Hepatocyte (in vitro differentiated cells): Measurements from ENCODE around the gene C4orf17.

Experiments
- EZH2 ChIP-seq: fragments of 200-600 bp; sonication (generic); IDR thresholded peaks from 2 replicates; pipeline ENCODE4 v1.6.1; 2016; ENCODE audit warnings: antibody characterized with exemption, mild to moderate bottlenecking, borderline replicate concordance
- TF ChIP-seq, protein P1 (sequence below): fragments of 200-600 bp; sonication (generic); IDR thresholded peaks from 2 replicates; pipeline ENCODE4 v1.5.1; 2016; ENCODE audit warnings: antibody characterized with exemption, mild to moderate bottlenecking; ENCODE audit not compliant: poor library complexity

DNA sequence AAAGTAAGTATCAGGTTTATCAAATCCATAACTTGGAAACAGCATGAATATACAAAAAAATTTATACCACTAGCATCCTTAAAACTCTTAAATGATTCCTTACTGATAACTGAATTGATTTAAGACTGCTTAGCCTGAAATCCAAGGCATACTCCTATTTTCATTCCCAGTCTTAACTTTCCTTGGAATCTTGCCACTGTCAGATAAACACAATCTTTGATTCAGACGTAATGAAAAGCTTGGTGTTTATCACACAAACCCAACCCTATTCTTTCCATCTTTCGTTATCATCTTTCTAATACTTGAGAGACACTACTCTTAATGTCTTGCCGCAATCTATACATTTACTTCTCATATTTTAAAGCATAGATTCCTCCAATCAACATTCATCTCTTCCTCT lies 19.1 kb downstream of the C4orf17 start:
- TF ChIP-seq, protein P1, sequence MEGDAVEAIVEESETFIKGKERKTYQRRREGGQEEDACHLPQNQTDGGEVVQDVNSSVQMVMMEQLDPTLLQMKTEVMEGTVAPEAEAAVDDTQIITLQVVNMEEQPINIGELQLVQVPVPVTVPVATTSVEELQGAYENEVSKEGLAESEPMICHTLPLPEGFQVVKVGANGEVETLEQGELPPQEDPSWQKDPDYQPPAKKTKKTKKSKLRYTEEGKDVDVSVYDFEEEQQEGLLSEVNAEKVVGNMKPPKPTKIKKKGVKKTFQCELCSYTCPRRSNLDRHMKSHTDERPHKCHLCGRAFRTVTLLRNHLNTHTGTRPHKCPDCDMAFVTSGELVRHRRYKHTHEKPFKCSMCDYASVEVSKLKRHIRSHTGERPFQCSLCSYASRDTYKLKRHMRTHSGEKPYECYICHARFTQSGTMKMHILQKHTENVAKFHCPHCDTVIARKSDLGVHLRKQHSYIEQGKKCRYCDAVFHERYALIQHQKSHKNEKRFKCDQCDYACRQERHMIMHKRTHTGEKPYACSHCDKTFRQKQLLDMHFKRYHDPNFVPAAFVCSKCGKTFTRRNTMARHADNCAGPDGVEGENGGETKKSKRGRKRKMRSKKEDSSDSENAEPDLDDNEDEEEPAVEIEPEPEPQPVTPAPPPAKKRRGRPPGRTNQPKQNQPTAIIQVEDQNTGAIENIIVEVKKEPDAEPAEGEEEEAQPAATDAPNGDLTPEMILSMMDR: no peak
- TF ChIP-seq EZH2: no peak
